GM18498 (cell line): ENCODE results near the gene DACT2.
"Not testable (repeated sequence)": the region's sequence is repeated elsewhere in the genome, so short reads cannot be mapped to it uniquely, and the experiment has no call there.

Source experiments
- ATAC-seq: cut with Tn5 transposase; IDR thresholded peaks from one replicate; pipeline ENCODE4 v1.9.1; 2021; ENCODE audit warnings: mild to moderate bottlenecking, moderate library complexity; ENCODE audit not compliant: unreplicated experiment

Gene DACT2, protein sequence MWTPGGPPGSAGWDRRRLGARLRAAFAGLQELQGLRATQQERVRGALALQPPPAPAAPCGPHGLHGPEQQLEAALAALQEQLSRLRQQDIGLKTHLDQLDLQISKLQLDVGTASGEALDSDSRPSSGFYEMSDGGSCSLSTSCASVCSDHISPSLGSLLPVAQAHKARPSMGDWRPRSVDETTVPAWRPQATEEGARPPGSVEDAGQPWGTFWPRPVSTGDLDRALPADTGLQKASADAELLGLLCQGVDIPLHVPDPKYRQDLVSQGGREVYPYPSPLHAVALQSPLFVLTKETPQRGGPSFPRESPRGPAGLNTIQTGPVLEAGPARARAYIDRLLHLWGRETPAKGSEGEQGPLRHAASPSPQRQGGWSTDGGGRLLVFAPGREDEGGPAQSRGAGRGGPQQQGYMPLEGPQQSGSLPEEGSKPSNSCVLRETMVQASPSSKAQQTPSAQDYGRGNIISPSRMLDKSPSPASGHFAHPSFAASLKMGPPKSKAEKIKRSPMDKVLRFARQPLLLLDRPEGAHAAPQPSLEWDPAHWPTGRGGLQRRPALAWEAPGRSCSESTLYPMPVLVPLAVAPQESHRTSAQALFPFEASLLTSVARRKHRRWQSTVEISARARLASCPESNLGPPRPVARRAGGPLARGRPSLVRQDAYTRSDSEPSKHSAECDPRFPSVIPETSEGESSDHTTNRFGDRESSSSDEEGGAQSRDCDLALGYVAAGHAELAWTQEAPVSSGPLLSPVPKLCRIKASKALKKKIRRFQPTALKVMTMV

GRCh38 chr6:168319279-168320111, at the start of gene DACT2:
TSS of gene DACT2 (minus strand) at chr6:168319777. CDS start at chr6:168319633, 144 bp downstream.
- no peak for ATAC-seq

- ATAC-seq: no peak
Measured at GRCh38 chr6:168368936-168369335, 49.4 kb upstream of the DACT2 start.

GRCh38 chr6:168368066-168368820, 48.7 kb upstream of the DACT2 start:
- ATAC-seq: no peak

GRCh38 chr6:168367285-168367751, 47.7 kb upstream of the DACT2 start:
- ATAC-seq: no peak

GRCh38 chr6:168366473-168366872, 46.9 kb upstream of the DACT2 start:
- no peak for ATAC-seq

GRCh38 chr6:168365422-168366165, 46.0 kb upstream of the DACT2 start:
- ATAC-seq: no peak

GRCh38 chr6:168364793-168365421, 45.3 kb upstream of the DACT2 start:
- ATAC-seq: no peak

- ATAC-seq: no peak
Measured at GRCh38 chr6:168363811-168364792, 44.5 kb upstream of the DACT2 start.

DNA sequence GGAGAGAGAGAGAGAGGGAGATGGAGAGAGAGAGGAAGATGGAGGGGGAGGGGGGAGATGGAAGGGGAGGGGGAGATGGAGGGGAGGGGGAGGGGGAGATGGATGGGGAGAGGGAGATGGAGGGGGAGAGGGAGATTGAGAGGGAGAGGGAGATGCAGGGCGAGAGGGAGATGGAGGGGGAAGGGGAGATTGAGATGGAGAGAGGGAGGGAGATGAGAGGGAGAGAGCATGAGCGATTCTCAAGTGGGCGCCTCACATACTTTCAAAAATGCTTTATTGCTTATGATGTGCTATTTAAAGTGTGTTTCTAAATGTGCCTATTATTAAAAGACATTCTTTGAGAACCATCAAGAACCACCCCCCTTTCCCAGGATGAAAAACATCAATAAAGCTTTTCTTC, 43.7 kb upstream of the DACT2 start:
- ATAC-seq: no peak

- no peak for ATAC-seq
Measured at GRCh38 chr6:168362276-168362990, 42.9 kb upstream of the DACT2 start.

DNA sequence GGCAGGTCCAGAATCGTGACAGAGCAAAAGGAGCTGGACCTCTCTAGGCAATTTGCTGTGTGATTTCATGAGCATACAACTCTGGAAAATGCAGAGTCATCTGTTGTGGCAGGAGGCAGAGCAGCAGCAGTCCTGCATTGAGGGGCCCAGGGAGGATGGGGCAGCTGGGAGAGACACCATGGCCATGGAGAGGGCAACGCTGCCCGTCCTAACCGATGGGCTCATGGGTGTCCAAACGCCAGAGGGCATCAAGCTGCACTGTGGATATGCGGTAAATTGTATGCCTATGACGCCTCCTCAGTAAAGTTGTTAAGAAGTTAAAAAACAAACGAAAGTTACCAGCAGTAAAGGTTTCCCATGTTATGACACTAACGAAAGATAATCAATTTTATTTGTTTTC, 42.2 kb upstream of the DACT2 start:
- no peak for ATAC-seq

- no peak for ATAC-seq
Measured at GRCh38 chr6:168359794-168360193, 40.2 kb upstream of the DACT2 start.

DNA sequence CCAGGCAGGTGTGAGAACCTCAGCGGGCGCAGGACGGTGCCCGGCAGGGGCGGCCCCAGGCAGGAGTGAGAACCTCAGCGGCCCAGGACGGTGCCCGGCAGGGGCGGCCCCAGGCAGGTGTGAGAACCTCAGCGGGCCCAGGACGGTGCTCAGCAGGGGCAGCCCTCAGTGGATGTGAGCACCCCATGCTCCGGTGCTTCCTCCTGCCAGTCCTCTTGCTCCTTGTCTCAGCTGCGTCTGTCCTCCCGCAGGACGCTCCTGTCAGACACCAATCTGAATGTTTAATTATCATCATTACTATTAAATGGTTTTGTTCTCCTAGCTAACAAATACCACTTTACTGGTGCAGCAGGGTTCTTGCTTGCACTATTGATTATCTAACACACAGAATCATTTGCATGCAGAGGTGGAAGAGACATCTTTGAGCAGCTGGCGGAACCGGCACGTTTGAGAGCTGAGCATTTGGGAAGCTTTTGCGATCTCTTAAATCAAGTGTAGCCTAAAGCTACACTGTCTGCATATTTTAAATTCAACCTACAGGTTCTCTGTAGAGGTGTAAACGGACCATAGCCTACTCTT, 39.4 kb upstream of the DACT2 start:
- ATAC-seq: no peak

DNA sequence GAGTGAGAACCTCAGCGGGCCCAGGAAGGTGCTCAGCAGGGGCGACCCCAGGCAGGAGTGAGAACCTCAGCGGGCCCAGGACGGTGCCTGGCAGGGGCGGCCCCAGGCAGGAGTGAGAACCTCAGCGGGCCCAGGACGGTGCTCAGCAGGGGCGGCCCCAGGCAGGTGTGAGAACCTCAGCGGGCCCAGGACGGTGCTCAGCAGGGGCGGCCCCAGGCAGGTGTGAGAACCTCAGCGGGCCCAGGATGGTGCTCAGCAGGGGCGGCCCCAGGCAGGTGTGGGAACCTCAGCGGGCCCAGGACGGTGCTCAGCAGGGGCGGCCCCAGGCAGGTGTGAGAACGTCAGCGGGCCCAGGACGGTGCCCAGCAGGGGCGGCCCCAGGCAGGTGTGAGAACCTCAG, 37.3 kb upstream of the DACT2 start:
- not testable (repeated sequence) for ATAC-seq

- no peak for ATAC-seq
Measured at GRCh38 chr6:168355716-168356522, 36.3 kb upstream of the DACT2 start.

GRCh38 chr6:168354338-168354737, 34.8 kb upstream of the DACT2 start:
- no peak for ATAC-seq
